ENCODE measurements around the gene LPO.

LPO gene

DNA sequence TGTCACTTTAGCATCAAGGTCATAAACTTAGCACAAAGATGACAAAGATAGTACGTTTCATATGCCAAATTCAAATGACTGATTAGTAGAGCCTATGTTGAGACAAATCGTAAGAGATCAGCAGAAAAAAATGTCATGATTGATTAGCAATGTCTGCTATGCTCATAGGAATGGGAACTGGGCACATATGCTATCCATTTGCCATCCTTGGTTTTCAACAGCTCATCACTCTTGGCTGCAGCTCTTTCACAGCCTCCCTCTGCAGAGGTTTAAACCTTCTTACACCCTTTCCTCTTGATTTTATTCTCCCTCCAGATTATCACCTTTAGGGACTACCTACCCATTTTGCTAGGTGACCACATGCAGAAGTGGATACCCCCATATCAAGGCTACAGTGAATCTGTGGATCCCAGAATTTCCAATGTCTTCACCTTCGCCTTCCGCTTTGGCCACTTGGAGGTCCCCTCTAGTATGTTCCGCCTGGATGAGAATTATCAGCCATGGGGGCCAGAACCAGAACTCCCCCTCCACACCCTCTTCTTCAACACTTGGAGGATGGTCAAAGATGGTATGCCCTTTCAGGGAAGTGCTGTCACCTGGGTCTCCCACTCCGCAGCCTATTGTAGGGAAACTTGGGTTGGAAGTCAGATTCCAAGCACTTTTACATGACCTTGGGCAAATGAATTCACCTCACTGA lies 26.2 kb downstream of the LPO start:
- DNase-seq, result no peak

GRCh38 chr17:58265271-58265670 lies 26.9 kb downstream of the LPO start:
- no peak for DNase-seq

GRCh38 chr17:58265902-58266875 lies 27.8 kb downstream of the LPO start:
- no peak for DNase-seq

DNA sequence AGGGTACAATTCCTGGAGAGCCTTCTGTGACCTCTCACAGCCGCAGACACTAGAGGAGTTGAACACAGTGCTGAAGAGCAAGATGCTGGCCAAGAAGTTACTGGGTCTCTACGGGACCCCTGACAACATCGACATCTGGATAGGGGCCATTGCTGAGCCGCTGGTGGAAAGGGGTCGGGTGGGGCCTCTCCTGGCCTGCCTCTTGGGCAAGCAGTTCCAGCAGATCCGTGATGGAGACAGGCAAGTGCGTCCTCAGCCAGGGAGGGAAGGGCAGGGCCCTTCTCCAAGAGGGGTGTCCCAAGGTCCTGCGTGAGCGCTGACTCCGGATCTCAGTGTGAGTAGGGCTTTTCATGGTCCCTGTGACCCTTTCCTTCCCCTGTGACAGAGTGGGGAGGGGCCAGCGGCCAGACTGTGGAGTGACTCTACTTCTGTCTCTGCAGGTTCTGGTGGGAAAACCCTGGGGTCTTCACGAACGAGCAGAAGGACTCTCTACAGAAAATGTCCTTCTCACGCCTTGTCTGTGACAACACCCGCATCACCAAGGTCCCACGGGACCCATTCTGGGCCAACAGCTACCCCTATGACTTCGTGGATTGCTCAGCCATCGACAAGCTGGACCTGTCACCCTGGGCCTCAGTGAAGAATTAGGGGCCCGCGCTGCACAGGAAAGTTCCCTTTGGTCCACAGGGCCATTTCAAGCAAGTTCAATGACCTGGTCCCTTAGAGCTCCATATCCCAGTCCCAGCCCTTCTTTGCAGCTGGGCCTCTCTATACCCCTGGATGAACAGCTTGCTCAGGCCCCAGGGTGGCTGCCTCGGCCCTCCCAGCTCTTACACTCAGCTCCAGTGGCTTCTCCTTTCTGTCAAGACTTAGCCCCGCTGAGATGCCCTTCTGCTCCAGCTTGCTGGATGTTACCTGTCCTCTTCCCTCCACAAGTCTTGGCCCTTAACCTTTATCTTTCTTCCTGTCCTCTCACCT lies 29.3 kb downstream of the LPO start:
- no peak for DNase-seq

GRCh38 chr17:58268326-58268725 lies 29.9 kb downstream of the LPO start:
- DNase-seq, result no peak

DNA sequence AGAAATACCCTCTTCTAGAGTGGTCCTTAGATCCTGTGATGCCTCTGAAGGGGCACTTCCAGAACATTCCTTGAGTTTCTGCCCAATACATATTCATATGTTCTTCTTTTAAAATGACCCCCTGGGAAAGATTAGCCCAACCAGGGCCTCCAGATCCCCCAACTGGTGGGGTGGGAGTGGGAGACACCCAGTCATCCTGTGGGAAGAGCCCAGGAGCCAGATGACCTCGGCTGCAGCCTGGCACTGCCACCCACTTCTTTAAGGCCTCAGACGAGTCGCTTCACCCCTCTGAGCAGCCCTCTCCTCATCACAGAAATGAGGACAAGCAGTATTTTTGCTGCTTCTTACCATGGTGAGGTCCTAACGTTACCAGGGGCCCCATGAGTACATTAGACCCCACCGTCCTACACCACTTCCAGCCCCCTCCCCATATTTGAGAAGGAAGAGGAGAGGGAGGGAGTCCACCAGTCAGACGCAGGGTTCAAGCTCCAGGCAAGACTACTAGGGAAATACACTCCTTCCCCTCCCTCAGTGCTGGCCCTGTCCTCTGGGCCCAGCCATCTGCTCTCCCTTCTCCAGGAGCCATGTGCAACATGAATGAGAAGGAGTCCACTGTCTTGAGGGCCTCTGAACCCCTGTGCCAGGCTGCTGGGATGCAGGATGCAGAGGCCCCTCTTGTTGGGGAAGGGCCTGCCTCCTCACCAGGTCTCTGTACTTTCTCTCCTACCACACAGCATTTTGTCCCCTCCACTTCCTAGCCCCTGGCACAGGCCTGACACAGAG lies 30.6 kb downstream of the LPO start:
- no peak for DNase-seq

GRCh38 chr17:58269557-58270291 lies 31.3 kb downstream of the LPO start:
- no peak for DNase-seq

DNA sequence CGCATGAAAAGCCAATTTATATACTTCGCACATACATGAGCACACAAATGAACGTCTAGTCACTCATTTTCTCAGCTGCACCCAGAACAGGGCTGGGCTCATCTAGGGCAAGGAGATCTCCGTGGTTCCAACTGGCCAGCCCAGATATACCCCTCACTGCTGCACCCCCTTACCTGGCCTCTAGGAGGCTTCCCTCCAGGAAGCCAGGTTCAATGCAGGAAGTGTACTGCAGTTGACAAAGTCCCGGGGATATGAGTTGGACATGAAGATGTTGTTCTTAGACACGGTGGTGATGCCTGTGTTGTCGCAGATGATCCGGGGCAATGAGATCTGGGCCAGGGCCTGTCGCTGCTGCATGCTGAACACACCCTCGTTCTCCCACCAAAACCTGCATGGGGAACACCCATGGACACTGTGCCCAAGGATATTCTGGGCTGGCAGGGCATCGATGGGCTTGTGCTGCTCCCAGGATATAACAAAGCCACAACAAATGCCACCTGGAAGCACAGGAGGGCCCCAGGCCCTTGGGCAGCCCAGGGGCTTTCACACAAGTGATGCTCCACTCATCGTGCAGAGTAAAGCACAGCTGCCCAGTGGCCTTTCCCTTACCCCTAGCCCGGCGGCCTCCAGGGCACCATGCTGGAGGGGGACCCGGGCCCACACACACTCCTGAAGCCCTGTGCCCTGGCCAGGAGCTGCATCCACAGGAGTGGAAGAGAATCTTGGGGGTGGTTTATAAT lies 32.3 kb downstream of the LPO start:
- DNase-seq, result no peak

- DNase-seq, result no peak
These were observed 33.0 kb downstream of the LPO start for GRCh38 chr17:58271216-58271931.

GRCh38 chr17:58272367-58273280 lies 34.2 kb downstream of the LPO start:
- no peak for DNase-seq

- no peak for DNase-seq
These were observed 35.2 kb downstream of the LPO start for GRCh38 chr17:58273453-58274104.

DNA sequence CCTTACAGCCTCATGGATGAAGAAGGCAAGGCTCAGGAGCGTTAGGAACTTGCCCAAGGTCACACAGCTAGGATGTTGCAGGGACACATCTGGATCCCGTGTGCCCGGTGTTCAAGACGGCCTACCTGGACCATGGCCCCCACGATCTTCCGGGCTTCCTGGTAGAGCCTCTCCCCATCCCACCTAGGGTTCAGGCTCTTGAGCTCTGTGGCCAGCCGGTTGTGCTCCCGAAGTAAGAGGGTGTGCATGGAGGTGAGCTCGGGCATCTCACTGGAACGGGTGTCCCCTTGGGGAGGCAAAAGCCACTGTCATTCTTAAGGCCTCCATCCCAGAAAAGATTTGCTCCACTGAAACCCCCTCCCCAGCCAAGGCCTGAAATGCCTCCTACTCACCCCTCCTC lies 37.0 kb downstream of the LPO start:
- no peak for DNase-seq

GRCh38 chr17:58276423-58276822 lies 38.0 kb downstream of the LPO start:
- DNase-seq, result no peak

DNA sequence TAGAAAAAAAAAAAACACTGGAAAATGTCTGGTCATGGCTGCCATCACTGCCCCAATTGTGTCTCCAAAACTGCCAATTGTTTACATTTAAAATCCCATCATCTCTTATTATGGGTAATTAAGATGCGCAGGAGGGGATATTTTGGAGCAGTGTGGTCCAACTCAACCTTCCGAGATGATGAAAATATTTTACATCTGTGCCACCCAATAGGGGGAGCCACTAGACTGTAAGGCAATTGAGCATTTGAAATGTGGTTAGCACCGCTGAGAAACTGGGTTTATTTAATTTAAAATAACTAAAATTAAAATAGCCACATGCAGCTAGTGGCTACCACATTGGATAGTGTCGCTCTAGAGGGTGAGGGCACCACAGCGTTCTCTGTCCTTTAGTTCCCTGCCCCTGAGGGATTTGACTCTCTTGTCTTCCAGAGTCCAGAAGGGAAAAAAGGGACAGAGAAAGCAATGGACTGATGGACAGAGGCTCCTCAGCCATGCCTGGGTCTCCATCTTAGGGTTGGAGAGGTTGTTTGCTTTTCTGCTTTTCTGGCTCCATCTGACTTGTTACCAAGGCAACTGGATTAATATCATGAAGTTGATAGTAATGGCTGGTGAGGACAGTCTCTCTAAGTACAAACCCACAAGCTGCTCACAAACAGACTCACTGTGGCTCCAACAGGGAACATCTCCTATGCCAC lies 38.9 kb downstream of the LPO start:
- DNase-seq, result no peak

DNA sequence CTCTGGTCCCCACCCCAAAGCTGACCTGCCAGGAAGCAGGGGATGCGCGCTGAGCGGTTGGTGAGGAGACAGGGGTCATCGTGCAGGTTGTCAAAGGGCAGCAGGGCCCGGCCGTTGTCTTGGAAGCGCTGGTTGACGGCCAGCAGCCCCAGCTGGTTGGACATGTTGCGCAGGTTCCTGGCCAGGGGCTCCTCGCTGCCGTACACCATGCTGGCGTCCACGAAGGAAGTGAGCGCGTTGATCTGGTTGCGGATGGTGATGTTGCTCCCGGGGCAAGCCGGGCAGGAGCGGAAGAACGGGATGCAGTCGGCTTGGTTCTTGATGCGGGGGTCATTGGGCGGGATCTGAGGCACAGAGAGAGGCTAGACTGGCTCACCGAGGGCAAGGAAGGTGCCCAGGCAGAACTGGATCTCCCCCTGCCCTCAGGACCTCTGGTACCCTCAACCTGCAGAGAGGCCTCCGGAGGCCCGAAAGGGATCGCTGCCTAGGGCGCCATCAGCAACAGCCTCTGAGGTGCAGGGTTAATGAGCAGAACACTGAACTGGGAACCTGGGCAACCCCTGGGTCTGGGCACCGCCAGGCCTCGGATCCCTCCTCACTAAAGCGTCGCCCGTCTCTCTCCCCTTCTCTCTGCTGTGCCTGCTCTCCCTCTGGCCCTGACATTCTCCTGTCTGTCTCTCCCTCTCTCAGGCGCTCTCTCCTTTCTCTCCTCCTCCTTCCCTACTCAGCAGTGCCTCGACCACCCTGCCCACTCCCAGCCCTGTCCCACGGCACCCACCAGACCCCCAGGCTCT lies 39.6 kb downstream of the LPO start:
- DNase-seq, result no peak

DNA sequence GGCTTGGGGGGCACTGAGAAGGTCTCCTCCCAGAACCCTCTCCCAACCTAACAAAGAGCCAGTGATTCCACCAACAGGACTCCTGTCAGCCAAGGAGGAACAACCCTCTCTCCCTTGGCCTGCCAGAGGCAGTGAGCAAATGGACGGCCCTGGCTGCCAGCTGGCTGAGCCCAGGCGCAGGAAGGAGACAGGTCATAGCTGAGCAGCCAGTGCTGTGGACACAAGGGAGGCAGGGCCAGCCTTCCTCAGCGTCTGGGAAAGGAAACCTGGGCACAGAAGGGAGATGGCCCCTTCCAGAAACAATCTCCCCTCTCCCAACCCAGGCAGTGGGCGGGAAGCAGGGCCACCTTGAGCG lies 40.3 kb downstream of the LPO start:
- no peak for DNase-seq
